Hepatocyte (in vitro differentiated cells): ENCODE results near the gene ASS1. TPM values are rescaled to one million over a fixed set of nuclear protein-coding genes. Genes with fewer than 3 reads are reported as not detected.

ENCODE experiments used
- DNase-seq: peaks from one replicate; pipeline ENCODE4 v3.0.0-alpha.2; 2016; ENCODE audit warnings: low spot score
- H2AFZ ChIP-seq: fragments of 200-600 bp; sonication (generic); 2 replicates; pipeline ENCODE4 v1.6.0; 2016; ENCODE audit warnings: antibody characterized with exemption, mild to moderate bottlenecking
- H3K27ac ChIP-seq: fragments of 200-600 bp; sonication (generic); 2 replicates; pipeline ENCODE4 v1.5.1; 2016; ENCODE audit warnings: mild to moderate bottlenecking
- H3K27me3 ChIP-seq: fragments of 200-600 bp; sonication (generic); 2 replicates; pipeline ENCODE4 v1.6.1; 2016
- H3K36me3 ChIP-seq: fragments of 200-600 bp; sonication (generic); replicated peaks from 2 replicates; pipeline ENCODE4 v1.5.1; 2016; ENCODE audit warnings: low read depth; ENCODE audit not compliant: insufficient read depth
- H3K4me1 ChIP-seq: fragments of 200-600 bp; sonication (generic); 2 replicates; pipeline ENCODE4 v1.5.1; 2016; ENCODE audit warnings: mild to moderate bottlenecking, moderate library complexity; ENCODE audit not compliant: insufficient read depth
- H3K4me2 ChIP-seq: fragments of 200-600 bp; sonication (generic); 2 replicates; pipeline ENCODE4 v1.6.0; 2016
- H3K4me3 ChIP-seq: fragments of 200-600 bp; sonication (generic); 2 replicates; pipeline ENCODE4 v1.5.1; 2016; ENCODE audit warnings: mild to moderate bottlenecking
- H3K79me2 ChIP-seq: fragments of 200-600 bp; sonication (generic); 2 replicates; pipeline ENCODE4 v1.6.0; 2017; ENCODE audit warnings: mild to moderate bottlenecking
- H3K9me2 ChIP-seq: fragments of 200-600 bp; sonication (generic); replicated peaks from 2 replicates; pipeline ENCODE4 v1.6.0; 2017; ENCODE audit warnings: mild to moderate bottlenecking; ENCODE audit not compliant: insufficient read depth
- H3K9me3 ChIP-seq: fragments of 200-600 bp; sonication (generic); 2 replicates; pipeline ENCODE4 v1.5.1; 2016; ENCODE audit warnings: low read depth, mild to moderate bottlenecking
- H4K20me1 ChIP-seq: fragments of 200-600 bp; sonication (generic); 2 replicates; pipeline ENCODE4 v1.6.0; 2016; ENCODE audit warnings: mild to moderate bottlenecking; ENCODE audit not compliant: insufficient read depth, poor library complexity, severe bottlenecking
- CTCF ChIP-seq: fragments of 200-600 bp; sonication (generic); IDR thresholded peaks from 2 replicates; pipeline ENCODE4 v1.5.1; 2016; ENCODE audit warnings: antibody characterized with exemption, mild to moderate bottlenecking; ENCODE audit not compliant: poor library complexity
- EZH2 ChIP-seq: fragments of 200-600 bp; sonication (generic); IDR thresholded peaks from 2 replicates; pipeline ENCODE4 v1.6.1; 2016; ENCODE audit warnings: antibody characterized with exemption, mild to moderate bottlenecking, borderline replicate concordance
- EZH2phosphoT487 ChIP-seq: fragments of 200-600 bp; sonication (generic); IDR thresholded peaks from one replicate; pipeline ENCODE4 v1.6.1; 2018; ENCODE audit warnings: antibody characterized with exemption, mild to moderate bottlenecking, low read depth, moderate library complexity; ENCODE audit not compliant: unreplicated experiment, severe bottlenecking
- WGBS: methylation state at CpG from one replicate; pipeline ENCODE4 v1.1.6; 2016; ENCODE audit warnings: low lambda C conversion rate; ENCODE audit errors: missing lambda C conversion rate; 5-methylcytosine and 5-hydroxymethylcytosine counted together
- polyA plus RNA-seq: library from polyadenylated mRNA; unstranded; fragments of >200 nt; fragmentation: Nextera tagmentation; extraction: Ambion mirVana; gene quantifications from 2 replicates; pipeline ENCODE4 v1.2.1, GENCODE V29; 2016
- total RNA-seq: library from RNA; depleted of rRNA; stranded (reverse); fragments of >200 nt; gene quantifications from 2 replicates; pipeline ENCODE4 v1.2.3, GENCODE V29; 2014

Gene ASS1
- total and polyA plus RNA-seq, 2 experiments from 2014 or later = 145 to 292 TPM

DNA sequence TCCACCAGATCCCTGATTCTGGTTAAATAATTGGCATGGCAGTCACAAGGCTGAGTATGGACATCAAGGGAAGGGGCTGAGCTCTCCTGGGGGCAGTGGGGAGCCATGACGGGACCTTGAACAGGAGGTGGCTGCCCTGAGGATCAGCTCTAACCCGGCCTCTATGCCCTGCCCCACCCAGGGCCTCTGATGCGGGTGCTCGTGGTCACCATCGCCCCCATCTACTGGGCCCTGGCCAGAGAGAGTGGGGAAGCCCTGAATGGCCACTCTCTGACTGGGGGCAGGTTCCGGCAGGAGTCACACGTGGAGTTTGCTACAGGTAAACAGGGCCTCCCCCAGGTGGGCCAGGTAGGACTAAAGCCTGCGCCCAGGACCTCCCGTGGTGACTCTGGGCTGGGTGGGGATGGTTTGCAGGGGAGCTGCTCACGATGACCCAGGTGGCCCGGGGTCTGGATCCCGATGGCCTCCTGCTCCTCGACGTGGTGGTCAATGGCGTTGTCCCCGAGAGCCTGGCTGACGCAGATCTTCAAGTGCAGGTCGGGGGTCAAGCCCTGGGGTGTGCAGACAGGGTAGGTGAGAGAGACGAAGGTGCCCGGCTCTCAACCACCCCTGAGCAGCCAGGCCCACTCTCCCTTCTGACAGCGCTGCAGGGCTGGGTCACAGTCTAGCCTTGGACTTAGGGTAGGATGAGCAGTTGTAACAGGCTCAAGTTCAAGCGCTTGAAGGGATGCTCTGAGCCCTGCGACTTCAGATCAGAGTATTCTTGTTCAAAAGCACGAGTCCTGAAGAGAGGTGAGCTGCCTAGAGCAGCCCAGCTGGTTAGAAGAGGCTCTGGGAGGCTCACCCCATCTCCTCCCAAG is 19.9 kb upstream of the ASS1 start:
- Histone ChIP-seq H3K4me2 (no peak overlapping the region), H4K20me1 (no peaks in the 10 kb centered on the region), H3K4me1 (peaks cover 19% of the 10 kb centered on the region), H3K9me2 (no peaks in the 10 kb centered on the region), H3K36me3 (no peaks in the 10 kb centered on the region), H3K79me2 (no peaks in the 10 kb centered on the region), H3K27me3 (no peaks in the 10 kb centered on the region), H2AFZ (no peak overlapping the region), H3K27ac (no peak overlapping the region), H3K4me3 (no peak overlapping the region), H3K9me3 (no peaks in the 10 kb centered on the region)
- TF ChIP-seq EZH2 = no peak
- no peak for TF ChIP-seq CTCF
- no peak for TF ChIP-seq EZH2phosphoT487
- no peak for DNase-seq
- 91% methylated on average over 24 of the region's 24 CpGs for WGBS

DNA sequence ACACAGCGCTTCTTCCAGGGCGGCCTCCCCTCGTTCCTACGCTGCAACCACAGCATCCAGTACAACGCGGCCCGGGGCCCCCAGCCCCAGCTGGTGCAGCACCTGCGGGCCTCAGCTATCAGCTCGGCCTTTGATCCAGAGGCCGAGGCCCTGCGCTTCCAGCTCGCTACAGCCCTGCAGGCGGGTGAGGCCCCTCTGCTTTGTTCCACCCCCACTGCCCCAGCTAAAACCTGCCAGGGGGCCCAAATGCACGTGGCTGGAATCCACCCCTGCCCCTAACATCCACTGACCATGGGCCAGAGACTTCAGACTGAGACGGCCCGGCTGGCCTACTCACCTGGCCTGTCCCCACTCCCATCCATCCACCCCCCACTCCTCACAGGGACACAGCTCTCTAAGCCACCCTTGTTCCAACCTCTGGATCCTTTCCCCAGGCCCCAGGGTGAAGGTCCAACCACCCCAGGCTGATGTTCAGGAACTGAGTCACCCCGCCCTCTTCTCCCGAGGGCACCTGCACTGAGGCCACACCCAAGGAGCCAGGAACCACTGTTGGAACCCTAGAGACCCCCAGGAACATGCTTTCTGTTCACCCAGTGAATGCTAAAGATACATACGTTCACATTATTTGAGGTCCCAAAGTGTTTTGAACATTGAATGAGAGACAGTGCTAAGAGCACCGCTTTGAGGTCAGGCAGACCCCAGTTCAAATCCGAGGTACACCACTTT is 18.9 kb upstream of the ASS1 start:
- Histone ChIP-seq H3K4me3 (no peak overlapping the region), H3K9me3 (no peaks in the 10 kb centered on the region), H3K27me3 (no peaks in the 10 kb centered on the region), H3K4me2 (peak overlapping the region; percentile 41), H3K79me2 (no peaks in the 10 kb centered on the region), H3K36me3 (no peaks in the 10 kb centered on the region), H3K27ac (peak overlapping the region; percentile 68), H2AFZ (no peak overlapping the region), H3K9me2 (no peaks in the 10 kb centered on the region), H3K4me1 (peaks cover 19% of the 10 kb centered on the region), H4K20me1 (no peaks in the 10 kb centered on the region)
- TF ChIP-seq EZH2phosphoT487 (no peak), CTCF (no peak), EZH2 (no peak)
- DNase-seq = peak; percentile 38
- 69% methylated on average over 17 of the region's 21 CpGs for WGBS

GRCh38 chr9:130426467-130426773 is 18.3 kb upstream of the ASS1 start:
- Histone ChIP-seq H3K27ac (peak overlapping the region; percentile 68), H4K20me1 (no peaks in the 10 kb centered on the region), H3K79me2 (no peaks in the 10 kb centered on the region)

More at GRCh38 chr9:130426467-130426773, 18.3 kb upstream of the ASS1 start:
- no peak overlapping the region for H3K4me3 ChIP-seq
- no peak overlapping the region for H3K4me2 ChIP-seq
- H3K27me3 ChIP-seq = no peaks in the 10 kb centered on the region
- no peak overlapping the region for H2AFZ ChIP-seq
- 91% methylated on average over 8 of the region's 8 CpGs for WGBS
- H3K4me1 ChIP-seq = peaks cover 19% of the 10 kb centered on the region
- H3K9me3 ChIP-seq = no peaks in the 10 kb centered on the region
- no peak for DNase-seq
- H3K9me2 ChIP-seq = no peaks in the 10 kb centered on the region
- TF ChIP-seq CTCF (no peak), EZH2phosphoT487 (no peak), EZH2 (no peak)
- no peaks in the 10 kb centered on the region for H3K36me3 ChIP-seq
